ENCODE measurements around the gene MATK.

The MATK gene

GRCh38 chr19:3809881-3810707 lies 23.9 kb upstream of the MATK start:
- no peak overlapping the region for H3K4me3 ChIP-seq (ENCODE audit: low read depth, low read length)
- in situ Hi-C loops (cut with HindIII; ENCODE audit: low sequenced_read_pairs): no loop called here
- no peak for TF ChIP-seq CTCF (IDR thresholded peaks at IDR 0.05; ENCODE audit: low read depth, low read length, missing control alignments)
- DNase-seq (ENCODE audit: low read depth): no peak

DNA sequence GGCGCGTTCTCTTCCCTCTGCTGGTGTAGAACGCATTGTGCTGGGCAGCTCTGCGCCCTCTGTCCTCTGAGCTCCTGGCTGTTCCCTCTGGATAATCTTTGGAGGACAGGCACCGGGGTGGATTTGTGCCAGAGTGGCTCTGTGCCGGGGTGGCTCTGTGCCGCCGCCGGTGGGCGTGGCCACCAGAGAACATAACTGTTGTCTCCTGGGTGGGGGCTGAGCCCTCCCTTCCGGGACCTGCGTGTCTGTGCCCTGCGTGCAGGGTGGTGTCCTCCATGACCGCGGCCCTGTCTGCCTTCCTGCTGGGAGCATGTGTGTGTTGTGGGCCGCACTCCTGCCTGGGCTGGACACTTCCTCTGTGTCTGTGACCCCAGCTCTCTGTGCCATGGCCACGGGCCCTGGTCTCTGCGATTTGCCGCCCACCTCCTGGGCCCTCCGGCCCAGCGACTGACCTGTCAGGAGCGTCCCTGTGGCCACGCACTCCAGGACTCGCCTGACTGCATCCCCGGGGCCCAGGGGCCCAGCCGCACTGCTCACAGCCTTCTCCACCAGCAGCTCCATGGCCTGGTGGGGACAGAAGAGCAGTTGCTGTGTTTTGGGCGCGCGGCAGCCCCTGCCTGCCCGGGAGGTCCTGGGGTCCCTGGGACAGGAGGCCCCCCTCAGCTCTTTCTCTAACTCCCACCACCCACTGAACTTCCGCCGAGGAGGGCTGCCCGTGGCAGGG lies 22.4 kb upstream of the MATK start:
- in situ Hi-C loops (cut with HindIII; ENCODE audit: low sequenced_read_pairs): no loop called here
- DNase-seq (ENCODE audit: low read depth): no peak
- no peak overlapping the region for H3K4me3 ChIP-seq (ENCODE audit: low read depth, low read length)
- no peak for TF ChIP-seq CTCF (IDR thresholded peaks at IDR 0.05; ENCODE audit: low read depth, low read length, missing control alignments)

DNA sequence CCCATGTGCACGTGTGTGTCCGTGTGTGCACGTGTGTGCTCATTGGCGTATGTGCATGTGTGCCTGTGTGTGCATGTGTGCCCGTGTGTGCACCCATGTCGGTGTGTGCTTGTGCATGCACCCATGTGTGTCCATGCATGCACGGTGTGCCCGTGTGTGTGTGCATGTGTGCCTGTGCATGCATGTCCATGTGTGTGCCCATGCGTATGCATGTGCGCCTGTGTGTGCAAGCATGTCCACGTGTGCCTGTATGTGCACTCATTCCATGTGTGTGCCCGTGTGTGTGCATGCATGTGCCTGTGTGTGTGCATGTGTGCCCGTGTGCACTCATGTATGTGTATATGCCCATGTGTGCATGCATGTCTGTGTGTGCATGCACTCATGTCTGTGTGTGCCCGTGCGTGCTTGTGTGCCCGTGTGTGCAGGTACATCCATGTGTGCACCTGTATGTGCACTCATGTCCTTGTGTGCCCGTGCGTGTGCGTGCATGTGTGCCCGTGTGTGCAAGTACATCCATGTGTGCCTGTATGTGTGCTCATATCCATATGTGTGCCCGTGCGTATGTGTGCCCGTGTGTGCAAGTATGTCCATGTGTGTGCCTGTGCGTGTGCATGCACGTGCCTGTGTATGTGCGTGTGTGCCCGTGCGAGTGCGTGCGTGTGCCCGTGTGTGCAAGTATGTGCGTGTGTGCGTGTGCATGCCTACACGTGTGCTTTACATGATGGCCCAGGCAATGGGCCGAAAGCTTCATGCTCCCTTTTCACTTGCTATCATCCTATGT lies 21.6 kb upstream of the MATK start:
- in situ Hi-C loops (cut with HindIII; ENCODE audit: low sequenced_read_pairs): no loop called here
- no peak overlapping the region for H3K4me3 ChIP-seq (ENCODE audit: low read depth, low read length)
- no peak for TF ChIP-seq CTCF (IDR thresholded peaks at IDR 0.05; ENCODE audit: low read depth, low read length, missing control alignments)
- no peak for DNase-seq (ENCODE audit: low read depth)

GRCh38 chr19:3807131-3807480 lies 20.9 kb upstream of the MATK start:
- no peak overlapping the region for H3K4me3 ChIP-seq (ENCODE audit: low read depth, low read length)
- TF ChIP-seq CTCF (IDR thresholded peaks at IDR 0.05; ENCODE audit: low read depth, low read length, missing control alignments): no peak
- in situ Hi-C loops (cut with HindIII; ENCODE audit: low sequenced_read_pairs): no loop called here
- DNase-seq (ENCODE audit: low read depth): no peak

GRCh38 chr19:3805859-3806258 lies 19.7 kb upstream of the MATK start:
- H3K4me3 ChIP-seq (ENCODE audit: low read depth, low read length): no peak overlapping the region
- in situ Hi-C loops (cut with HindIII; ENCODE audit: low sequenced_read_pairs): no loop called here
- TF ChIP-seq CTCF (IDR thresholded peaks at IDR 0.05; ENCODE audit: low read depth, low read length, missing control alignments): no peak
- DNase-seq (ENCODE audit: low read depth): no peak

DNA sequence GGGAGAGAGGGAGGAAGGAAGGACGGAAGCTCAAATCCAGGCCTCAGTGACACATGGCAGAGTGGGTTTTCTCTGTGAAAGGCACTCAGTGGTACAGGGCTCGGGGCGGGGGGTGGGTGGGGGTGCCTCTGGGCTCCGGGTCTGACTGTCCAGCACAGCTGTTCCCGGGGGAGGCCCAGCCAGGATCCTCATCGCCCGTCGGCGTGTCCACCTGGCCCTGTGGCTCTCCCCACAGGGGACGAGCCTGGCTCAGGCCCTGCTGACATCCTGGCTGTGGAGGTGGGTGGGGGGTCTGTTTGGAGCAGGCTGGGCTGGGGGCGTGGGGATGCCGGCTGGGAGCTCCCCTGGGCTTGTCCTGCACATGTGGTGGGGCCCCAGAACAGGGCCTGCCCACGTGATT lies 18.2 kb upstream of the MATK start:
- TF ChIP-seq CTCF (IDR thresholded peaks at IDR 0.05; ENCODE audit: low read depth, low read length, missing control alignments): no peak
- no peak overlapping the region for H3K4me3 ChIP-seq (ENCODE audit: low read depth, low read length)
- in situ Hi-C loops (cut with HindIII; ENCODE audit: low sequenced_read_pairs): no loop called here
- DNase-seq (ENCODE audit: low read depth): no peak

Data from astrocyte of the cerebellum (primary cell).